NCI-H526 (cell line): ENCODE measurements around the gene SLC25A36.
"Not testable (repeated sequence)": the region's sequence is repeated elsewhere in the genome, so short reads cannot be mapped to it uniquely, and the experiment has no call there.

Experiments
- DNase-seq, 2 experiments: peaks; one replicate each; lab custom pipeline; 2025; lab: John Stamatoyannopoulos, UW

The SLC25A36 gene

DNA sequence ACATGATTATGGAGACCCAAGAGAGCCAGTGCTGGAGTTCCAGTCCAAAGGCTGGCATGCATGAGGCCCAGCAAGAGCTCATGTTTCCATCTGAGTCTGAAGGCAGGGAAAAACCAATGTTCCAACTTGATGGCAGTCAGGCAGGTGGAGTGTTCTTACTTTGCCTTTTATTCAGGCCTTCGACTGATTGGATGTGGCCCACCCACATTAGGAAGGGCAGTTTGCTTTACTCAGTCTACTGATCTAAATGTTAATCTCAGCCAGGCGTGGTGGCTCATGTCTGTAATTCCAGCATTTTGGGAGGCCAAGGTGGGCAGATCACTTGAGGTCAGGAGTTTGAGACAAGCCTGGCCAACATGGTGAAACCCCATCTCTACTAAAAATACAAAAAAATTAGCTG is 53.2 kb downstream of the SLC25A36 start:
- DNase-seq: not testable (repeated sequence)

- no peak for DNase-seq
Measured at GRCh38 chr3:140995881-140996280, 54.2 kb downstream of the SLC25A36 start.

- peak; percentile 35 to 83 for DNase-seq
Measured at GRCh38 chr3:141000027-141000663, 58.5 kb downstream of the SLC25A36 start.

GRCh38 chr3:141000686-141001085 is 59.0 kb downstream of the SLC25A36 start:
- no peak for DNase-seq

DNA sequence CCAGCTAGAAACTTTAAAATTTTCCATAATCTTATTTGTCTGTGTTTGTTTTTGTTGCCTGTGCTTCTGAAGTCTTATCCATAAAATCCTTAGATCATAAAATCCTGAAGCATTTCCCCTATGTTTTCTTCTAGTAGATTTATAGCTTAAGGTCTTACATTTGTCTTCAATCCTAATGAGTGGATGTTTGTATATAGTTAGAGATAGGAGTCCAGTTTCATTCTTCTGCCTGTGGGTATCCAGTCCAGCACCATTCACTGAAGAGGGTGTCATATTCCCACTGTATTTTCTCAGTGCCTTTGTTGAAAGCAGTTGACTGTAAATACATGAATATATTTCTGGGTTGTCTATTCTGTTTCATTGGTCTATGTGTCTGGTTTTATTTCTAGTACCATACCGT is 64.7 kb downstream of the SLC25A36 start:
- DNase-seq: no peak

DNA sequence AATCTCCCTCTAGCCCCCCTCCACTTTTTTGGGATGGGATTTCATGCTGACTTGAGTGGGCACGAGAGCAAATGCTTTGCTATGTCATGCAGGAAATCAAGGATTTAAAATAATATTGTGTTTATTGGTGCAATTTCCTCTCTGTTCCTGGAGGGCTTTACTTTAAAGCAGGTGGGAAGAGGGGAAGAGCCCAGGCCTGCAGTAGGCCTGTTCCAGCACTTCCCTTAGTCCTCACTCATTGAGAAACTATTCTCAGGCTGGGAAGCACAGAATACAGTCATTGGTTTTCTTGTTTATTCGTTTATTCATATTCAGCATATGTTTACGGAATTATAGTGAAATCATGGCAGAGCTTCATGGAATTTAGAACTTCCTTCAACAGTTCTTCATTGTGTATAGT is 67.9 kb downstream of the SLC25A36 start:
- no peak for DNase-seq

GRCh38 chr3:141011232-141011996 is 69.8 kb downstream of the SLC25A36 start:
- peak; percentile 42 to 88 for DNase-seq

- no peak for DNase-seq
Measured at GRCh38 chr3:141011997-141012262, 70.3 kb downstream of the SLC25A36 start.

GRCh38 chr3:141012571-141012970 is 70.9 kb downstream of the SLC25A36 start:
- no peak for DNase-seq

GRCh38 chr3:141015481-141015880 is 73.8 kb downstream of the SLC25A36 start:
- no peak for DNase-seq

- DNase-seq: peak; percentile 14 to 57
Measured at GRCh38 chr3:141017366-141018322, 76.0 kb downstream of the SLC25A36 start.

GRCh38 chr3:141019244-141019643 is 77.6 kb downstream of the SLC25A36 start:
- DNase-seq: no peak

DNA sequence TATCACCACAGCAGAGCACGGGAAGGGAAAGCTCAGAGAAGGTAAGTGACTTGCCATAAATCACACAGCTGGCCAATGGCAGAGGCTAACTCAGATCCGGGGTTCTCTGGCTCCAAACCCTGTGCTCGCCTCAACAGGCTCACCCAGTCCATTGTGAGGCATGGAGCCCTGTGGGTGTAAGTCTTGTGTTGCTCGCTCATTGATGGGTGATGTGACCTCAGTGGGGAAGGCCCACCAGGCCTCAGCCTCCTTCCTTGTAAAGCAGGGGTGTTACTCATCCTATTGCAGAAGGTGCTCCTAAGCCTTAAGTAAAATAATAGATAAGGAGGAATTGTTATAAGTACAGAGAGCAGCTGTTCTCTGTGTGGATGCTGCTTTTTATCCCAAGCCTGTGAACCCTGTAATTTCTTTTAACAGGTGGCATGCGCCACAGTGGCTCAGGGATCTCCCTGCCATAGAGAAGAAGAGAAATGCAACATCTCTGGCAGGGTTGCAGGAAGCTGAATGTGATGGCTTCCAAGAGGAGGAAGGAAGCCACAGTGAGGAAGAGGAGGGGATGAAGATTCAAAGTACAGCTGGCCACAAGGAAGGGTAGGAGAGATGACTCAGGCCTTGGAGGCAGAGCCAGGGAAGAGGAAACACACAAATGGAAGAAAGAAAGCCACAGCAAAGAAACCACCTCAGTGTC is 78.7 kb downstream of the SLC25A36 start:
- no peak for DNase-seq

GRCh38 chr3:141021261-141021660 is 79.6 kb downstream of the SLC25A36 start:
- no peak for DNase-seq
